WTC11 (cell line): Measurements from ENCODE around the gene SEL1L3.

ENCODE experiments used
- ATF2 ChIP-seq: sonication (generic); formaldehyde crosslinking; IDR thresholded peaks from 2 replicates; pipeline ENCODE4 v1.8.1; 2022; ENCODE audit warnings: low read depth, missing genetic modification reagents, borderline replicate concordance
- SP1 ChIP-seq: sonication (generic); formaldehyde crosslinking; conservative IDR thresholded peaks from 2 replicates; pipeline ENCODE4 v1.8.1; 2022; ENCODE audit warnings: missing genetic modification reagents

GRCh38 chr4:25700661-25701060, 162.1 kb downstream of the SEL1L3 start:
- no peak for TF ChIP-seq ATF2 (CRISPR knock-in tag)
- no peak for TF ChIP-seq SP1 (CRISPR knock-in tag)
